IMR-90 (cell line): ENCODE data around the gene CHRD. TPM values are rescaled to one million over a fixed set of nuclear protein-coding genes. Genes with fewer than 3 reads are reported as not detected.

Experiments
- ATAC-seq: fragments of 200-7000 bp; cut with Tn5 transposase; 2 replicates; pipeline ENCODE4 v1.9.1; 2020; ENCODE audit warnings: low read depth, mild to moderate bottlenecking, moderate library complexity
- BruUV-seq: library from RNA; stranded (reverse); fragments of 400-500 nt; replicated peaks from 2 replicates; lab custom pipeline; 2021; lab: Mats Ljungman, UMichigan
- CTCF ChIA-PET: fragments of 300-600 bp; formaldehyde crosslinking; extraction: SDS; loops from one replicate; lab custom pipeline; 2021; ENCODE audit warnings: antibody characterized with exemption; lab: Yijun Ruan, JAX
- POLR2A ChIA-PET: fragments of 300-600 bp; sonication (Branson Sonifier 250); formaldehyde crosslinking; loops from one replicate; lab custom pipeline; 2022; ENCODE audit warnings: antibody characterized with exemption; ENCODE audit not compliant: unreplicated experiment; lab: Charles Lee
- DNase-seq: peaks from one replicate; pipeline ENCODE4 v3.0.0; 2013
- H2AFZ ChIP-seq: replicated peaks from 2 replicates; pipeline ENCODE3; 2013; ENCODE audit warnings: low read length, mild to moderate bottlenecking; ENCODE audit not compliant: poor library complexity
- H2AK5ac ChIP-seq: 2 replicates; pipeline ENCODE4 v1.6.1; 2013; ENCODE audit warnings: low read depth, low read length, inconsistent platforms
- H2AK9ac ChIP-seq: replicated peaks from 2 replicates; pipeline ENCODE3; 2013; ENCODE audit warnings: mild to moderate bottlenecking, low read depth, low read length, moderate library complexity; ENCODE audit not compliant: poor library complexity
- H2BK120ac ChIP-seq: 2 replicates; pipeline ENCODE4 v1.6.1; 2013; ENCODE audit warnings: low read depth, low read length, inconsistent platforms
- H2BK15ac ChIP-seq: 3 replicates; pipeline ENCODE4 v1.6.1; 2013; ENCODE audit warnings: low read depth, low read length, inconsistent platforms
- H2BK20ac ChIP-seq: 2 replicates; pipeline ENCODE4 v1.6.1; 2013; ENCODE audit warnings: low read depth, mild to moderate bottlenecking, inconsistent platforms, low read length, moderate library complexity
- H2BK5ac ChIP-seq: 2 replicates; pipeline ENCODE4 v1.6.1; 2013; ENCODE audit warnings: mild to moderate bottlenecking, low read depth, low read length, inconsistent platforms; ENCODE audit not compliant: poor library complexity, severe bottlenecking
- H3K14ac ChIP-seq: replicated peaks from 2 replicates; pipeline ENCODE4 v1.6.1; 2013; ENCODE audit warnings: low read depth, low read length, inconsistent platforms
- H3K18ac ChIP-seq: 2 replicates; pipeline ENCODE4 v1.6.1; 2013; ENCODE audit warnings: low read depth, low read length, control low read depth
- H3K23ac ChIP-seq: 2 replicates; pipeline ENCODE4 v1.6.1; 2013; ENCODE audit warnings: low read depth, low read length, inconsistent platforms
- H3K27ac ChIP-seq: 2 replicates; pipeline ENCODE4 v1.5.1; 2013; ENCODE audit warnings: mild to moderate bottlenecking, control low read depth, low read length; ENCODE audit not compliant: insufficient read depth
- H3K27me3 ChIP-seq: 2 replicates; pipeline ENCODE4 v1.6.1; 2013; ENCODE audit warnings: low read length; ENCODE audit not compliant: control insufficient read depth, insufficient read depth
- H3K36me3 ChIP-seq: 2 replicates; pipeline ENCODE4 v1.6.1; 2013; ENCODE audit warnings: low read length, mixed read lengths; ENCODE audit not compliant: control insufficient read depth, insufficient read depth
- H3K4ac ChIP-seq: 2 replicates; pipeline ENCODE4 v1.6.1; 2013; ENCODE audit warnings: low read depth, low read length, inconsistent platforms
- H3K4me1 ChIP-seq: 2 replicates; pipeline ENCODE4 v1.6.1; 2013; ENCODE audit warnings: low read length, mixed read lengths; ENCODE audit not compliant: control insufficient read depth, insufficient read depth
- H3K4me2 ChIP-seq: 2 replicates; pipeline ENCODE4 v1.6.1; 2013; ENCODE audit warnings: low read depth, mild to moderate bottlenecking, control low read depth, low read length, moderate library complexity
- H3K4me3 ChIP-seq: 2 replicates; pipeline ENCODE4 v1.5.1; 2013; ENCODE audit warnings: low read depth, mild to moderate bottlenecking, control low read depth, low read length, moderate library complexity; ENCODE audit not compliant: insufficient read depth
- H3K56ac ChIP-seq: 2 replicates; pipeline ENCODE4 v1.6.1; 2013; ENCODE audit warnings: low read length, inconsistent platforms; ENCODE audit not compliant: insufficient read depth; ENCODE audit errors: extremely low read depth
- H3K79me1 ChIP-seq, 2 experiments: 2 replicates each; pipeline ENCODE4 v1.6.1; 2013; ENCODE audit warnings: low read length in 2 of 2, inconsistent platforms in 1 of 2, low read depth in 1 of 2
- H3K9ac ChIP-seq: 2 replicates; pipeline ENCODE4 v1.6.1; 2013; ENCODE audit warnings: low read depth, low read length, control low read depth
- H3K9me1 ChIP-seq: 2 replicates; pipeline ENCODE4 v1.6.1; 2013; ENCODE audit warnings: low read length, inconsistent platforms; ENCODE audit not compliant: insufficient read depth
- H3K9me3 ChIP-seq: 2 replicates; pipeline ENCODE4 v1.6.1; 2013; ENCODE audit warnings: low read length; ENCODE audit not compliant: control insufficient read depth, insufficient read depth
- H4K20me1 ChIP-seq: 2 replicates; pipeline ENCODE4 v1.6.1; 2013; ENCODE audit warnings: low read length, inconsistent platforms; ENCODE audit not compliant: insufficient read depth
- H4K5ac ChIP-seq: 2 replicates; pipeline ENCODE4 v1.6.1; 2013; ENCODE audit warnings: mild to moderate bottlenecking, low read depth, low read length, control low read depth
- H4K8ac ChIP-seq, 2 experiments: 2 replicates each; pipeline ENCODE4 v1.6.1; 2013; ENCODE audit warnings: low read depth in 2 of 2, low read length in 2 of 2, control low read depth in 1 of 2, inconsistent platforms in 1 of 2
- H4K91ac ChIP-seq: 2 replicates; pipeline ENCODE4 v1.6.1; 2013; ENCODE audit warnings: low read depth, low read length, inconsistent platforms; ENCODE audit not compliant: insufficient read depth
- CHD1 ChIP-seq: IDR thresholded peaks from 2 replicates; pipeline ENCODE4 v1.6.1; 2012; ENCODE audit warnings: low read depth, low read length, improper control_type of control experiment
- FOS ChIP-seq: fragments of 150-350 bp; IDR thresholded peaks from 2 replicates; pipeline ENCODE4 v1.6.1; 2016; ENCODE audit warnings: low read depth, low read length
- MAFK ChIP-seq: IDR thresholded peaks from 2 replicates; pipeline ENCODE4 v1.6.1; 2012; ENCODE audit warnings: low read depth, low read length, improper control_type of control experiment
- MAZ ChIP-seq: IDR thresholded peaks from 2 replicates; pipeline ENCODE4 v1.6.1; 2012; ENCODE audit warnings: low read depth, mild to moderate bottlenecking, low read length, improper control_type of control experiment, moderate library complexity, borderline replicate concordance
- MXI1 ChIP-seq: IDR thresholded peaks from 2 replicates; pipeline ENCODE4 v1.6.1; 2012; ENCODE audit warnings: low read depth, mild to moderate bottlenecking, low read length, moderate library complexity, borderline replicate concordance
- NFE2L2 ChIP-seq: fragments of 150-350 bp; IDR thresholded peaks from 2 replicates; pipeline ENCODE4 v1.6.1; 2016; ENCODE audit warnings: low read depth, mild to moderate bottlenecking, low read length
- POLR2A ChIP-seq: IDR thresholded peaks from 2 replicates; pipeline ENCODE4 v1.6.1; 2012; ENCODE audit warnings: mild to moderate bottlenecking, low read depth, low read length
- RAD21 ChIP-seq: IDR thresholded peaks from 2 replicates; pipeline ENCODE4 v1.6.1; 2012; ENCODE audit warnings: low read length, improper control_type of control experiment
- RCOR1 ChIP-seq: IDR thresholded peaks from 2 replicates; pipeline ENCODE4 v1.6.1; 2012; ENCODE audit warnings: mild to moderate bottlenecking, low read length, improper control_type of control experiment; ENCODE audit not compliant: insufficient replicate concordance
- SMC3 ChIP-seq: fragments of 150-350 bp; IDR thresholded peaks from 2 replicates; pipeline ENCODE4 v1.6.1; 2016; ENCODE audit warnings: low read depth, mild to moderate bottlenecking, antibody characterized with exemption, low read length, moderate library complexity
- WGBS, 2 experiments: methylation state at CpG; one replicate each; pipeline versions ENCODE4 v1.1.5 to v1.1.7; 2013; ENCODE audit warnings: missing lambda C conversion rate in 2 of 2; ENCODE audit not compliant: insufficient read length in 1 of 2; ENCODE audit errors: extremely low coverage in 2 of 2; 5-methylcytosine and 5-hydroxymethylcytosine counted together
- dilution Hi-C: fragments of 300-500 bp; cut with HindIII; formaldehyde crosslinking; loops from one replicate; pipeline ENCODE4 v1.14.3; 2018; ENCODE audit warnings: low sequenced_read_pairs; ENCODE audit not compliant: unreplicated experiment
- in situ Hi-C: fragments of 300-500 bp; cut with MboI; formaldehyde crosslinking; loops from 3 replicates; pipeline ENCODE4 v1.14.3; 2019; ENCODE audit warnings: low sequenced_read_pairs, inconsistent platforms, mixed read lengths
- intact Hi-C: fragments of 100-400 bp; cut with micrococcal nuclease; formaldehyde crosslinking; loops from 2 replicates; pipeline ENCODE4 v1.10.0; 2022
- polyA plus RNA-seq, 3 experiments: library from polyadenylated mRNA; depleted of rRNA; stranded (reverse); fragments of >200 nt; gene quantifications; 2 replicates each; pipeline ENCODE4 v1.2.3, GENCODE V29; 2012; ENCODE audit warnings: low replicate concordance in 1 of 3
- total RNA-seq: library from RNA; depleted of rRNA; stranded (reverse); fragments of >200 nt; gene quantifications from 2 replicates; pipeline ENCODE4 v1.2.3, GENCODE V29; 2012
- TF ChIP-seq, protein P1 (sequence below): fragments of 150-350 bp; IDR thresholded peaks from 2 replicates; pipeline ENCODE4 v1.6.1; 2016; ENCODE audit warnings: low read depth, mild to moderate bottlenecking, low read length, moderate library complexity, borderline replicate concordance
- TF ChIP-seq, protein P2 (sequence below): conservative IDR thresholded peaks from 2 replicates; pipeline ENCODE4 v1.5.1; 2012; ENCODE audit warnings: mild to moderate bottlenecking, low read depth, low read length, improper control_type of control experiment
- TF ChIP-seq, protein P3 (sequence below): fragments of 150-350 bp; IDR thresholded peaks from 2 replicates; pipeline ENCODE4 v1.6.1; 2017; ENCODE audit warnings: mild to moderate bottlenecking, antibody characterized with exemption, low read length, low read depth

The CHRD gene
- total and polyA plus RNA-seq, 2 of the 4 experiments (the other 2 are of a cell fraction): under 0.01 to 0.09 TPM

DNA sequence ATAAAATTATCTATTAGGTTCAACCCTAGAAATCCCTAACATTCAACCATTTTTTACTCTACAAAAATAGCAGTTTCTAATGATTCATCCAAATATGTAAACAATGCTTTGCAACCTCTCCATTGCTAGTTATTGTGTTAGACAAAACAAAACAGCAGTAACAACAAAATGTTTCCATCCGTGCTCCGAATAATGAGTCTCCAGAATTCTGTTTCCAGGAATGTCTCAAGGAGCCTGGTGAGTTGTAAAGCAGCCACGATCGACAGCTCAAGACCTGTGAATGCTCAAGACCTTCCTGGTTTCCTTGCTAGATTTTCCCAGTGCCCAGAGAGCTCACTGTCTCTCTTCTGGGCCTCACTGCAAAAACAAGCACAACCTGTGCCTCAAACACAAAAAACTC lies 49.9 kb downstream of the CHRD start:
- ChIA-PET CTCF (no interaction called here), POLR2A (no interaction called here)
- Histone ChIP-seq H3K4me1 (no peaks in the 10 kb centered on the region), H3K9me3 (no peaks in the 10 kb centered on the region), H3K23ac (no peak overlapping the region), H3K27me3 (peaks cover 14% of the 10 kb centered on the region), H3K4me3 (no peak overlapping the region), H2BK15ac (no peak overlapping the region), H3K56ac (no peak overlapping the region), H2BK20ac (no peak overlapping the region), H2BK5ac (no peak overlapping the region), H4K5ac (no peak overlapping the region), H2BK120ac (no peak overlapping the region), H2AFZ (no peak overlapping the region), H3K9ac (no peak overlapping the region), H3K79me1 (no peaks in the 10 kb centered on the region), H4K20me1 (no peaks in the 10 kb centered on the region), H3K14ac (no peak overlapping the region), H3K27ac (no peak overlapping the region), H3K4me2 (no peak overlapping the region), H3K36me3 (no peaks in the 10 kb centered on the region), H4K91ac (no peak overlapping the region), H3K4ac (no peak overlapping the region), H3K18ac (no peak overlapping the region), H2AK5ac (no peak overlapping the region), H4K8ac (no peak overlapping the region), H3K9me1 (no peaks in the 10 kb centered on the region), H2AK9ac (no peak overlapping the region)
- DNase-seq: no peak
- in situ Hi-C loops (loop anchor here (10.0 kb wide), 1 partner anchor 85 kb away; no protein-coding TSS in a partner anchor), intact Hi-C loops (no loop called here), dilution Hi-C loops (no loop called here)
- TF ChIP-seq, protein P1, sequence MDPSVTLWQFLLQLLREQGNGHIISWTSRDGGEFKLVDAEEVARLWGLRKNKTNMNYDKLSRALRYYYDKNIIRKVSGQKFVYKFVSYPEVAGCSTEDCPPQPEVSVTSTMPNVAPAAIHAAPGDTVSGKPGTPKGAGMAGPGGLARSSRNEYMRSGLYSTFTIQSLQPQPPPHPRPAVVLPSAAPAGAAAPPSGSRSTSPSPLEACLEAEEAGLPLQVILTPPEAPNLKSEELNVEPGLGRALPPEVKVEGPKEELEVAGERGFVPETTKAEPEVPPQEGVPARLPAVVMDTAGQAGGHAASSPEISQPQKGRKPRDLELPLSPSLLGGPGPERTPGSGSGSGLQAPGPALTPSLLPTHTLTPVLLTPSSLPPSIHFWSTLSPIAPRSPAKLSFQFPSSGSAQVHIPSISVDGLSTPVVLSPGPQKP: no peak
- no peak for TF ChIP-seq FOS
- TF ChIP-seq, protein P2, sequence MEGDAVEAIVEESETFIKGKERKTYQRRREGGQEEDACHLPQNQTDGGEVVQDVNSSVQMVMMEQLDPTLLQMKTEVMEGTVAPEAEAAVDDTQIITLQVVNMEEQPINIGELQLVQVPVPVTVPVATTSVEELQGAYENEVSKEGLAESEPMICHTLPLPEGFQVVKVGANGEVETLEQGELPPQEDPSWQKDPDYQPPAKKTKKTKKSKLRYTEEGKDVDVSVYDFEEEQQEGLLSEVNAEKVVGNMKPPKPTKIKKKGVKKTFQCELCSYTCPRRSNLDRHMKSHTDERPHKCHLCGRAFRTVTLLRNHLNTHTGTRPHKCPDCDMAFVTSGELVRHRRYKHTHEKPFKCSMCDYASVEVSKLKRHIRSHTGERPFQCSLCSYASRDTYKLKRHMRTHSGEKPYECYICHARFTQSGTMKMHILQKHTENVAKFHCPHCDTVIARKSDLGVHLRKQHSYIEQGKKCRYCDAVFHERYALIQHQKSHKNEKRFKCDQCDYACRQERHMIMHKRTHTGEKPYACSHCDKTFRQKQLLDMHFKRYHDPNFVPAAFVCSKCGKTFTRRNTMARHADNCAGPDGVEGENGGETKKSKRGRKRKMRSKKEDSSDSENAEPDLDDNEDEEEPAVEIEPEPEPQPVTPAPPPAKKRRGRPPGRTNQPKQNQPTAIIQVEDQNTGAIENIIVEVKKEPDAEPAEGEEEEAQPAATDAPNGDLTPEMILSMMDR: no peak
- no peak for TF ChIP-seq MAZ
- TF ChIP-seq MXI1: no peak
- no peak for TF ChIP-seq NFE2L2
- TF ChIP-seq, protein P3, sequence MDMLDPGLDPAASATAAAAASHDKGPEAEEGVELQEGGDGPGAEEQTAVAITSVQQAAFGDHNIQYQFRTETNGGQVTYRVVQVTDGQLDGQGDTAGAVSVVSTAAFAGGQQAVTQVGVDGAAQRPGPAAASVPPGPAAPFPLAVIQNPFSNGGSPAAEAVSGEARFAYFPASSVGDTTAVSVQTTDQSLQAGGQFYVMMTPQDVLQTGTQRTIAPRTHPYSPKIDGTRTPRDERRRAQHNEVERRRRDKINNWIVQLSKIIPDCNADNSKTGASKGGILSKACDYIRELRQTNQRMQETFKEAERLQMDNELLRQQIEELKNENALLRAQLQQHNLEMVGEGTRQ: no peak
- no peak for TF ChIP-seq CHD1
- no peak for TF ChIP-seq POLR2A
- no peak for TF ChIP-seq RAD21
- no peak for TF ChIP-seq MAFK
- TF ChIP-seq SMC3: no peak
- no peak for TF ChIP-seq RCOR1
- 82% methylated on average over 2 of the region's 4 CpGs; no CpG with 5 or more reads in 1 of the 2 experiments for WGBS, 2 experiments
- no peak for ATAC-seq
- BruUV-seq: no TSS peak
